ENCODE measurements around the gene GNAI3.

GNAI3 gene

GRCh38 chr1:109504974-109505373, 43.4 kb upstream of the GNAI3 start:
- no peak for DNase-seq (ENCODE audit: low read depth in 1 of 2, low spot score in 1 of 2)
- Histone ChIP-seq H3K4me3 (replicated peaks; ENCODE audit: insufficient read depth, low read length) (no peak overlapping the region), H3K27ac (replicated peaks) (no peak overlapping the region), H3K27me3 (ENCODE audit: insufficient read depth, poor library complexity, severe bottlenecking) (no peaks in the 10 kb centered on the region)
- TF ChIP-seq REST (IDR thresholded peaks at IDR 0.05; ENCODE audit: insufficient replicate concordance, low read depth) (no peak), GABPA (IDR thresholded peaks at IDR 0.05; ENCODE audit: low read depth) (no peak), CTCF (IDR thresholded peaks at IDR 0.05; ENCODE audit: insufficient read depth, low read length) (no peak), POLR2AphosphoS5 (IDR thresholded peaks at IDR 0.05; ENCODE audit: low read depth) (no peak), SPI1 (IDR thresholded peaks at IDR 0.05; ENCODE audit: borderline replicate concordance, low read depth) (no peak)

GRCh38 chr1:109508001-109508872, 40.2 kb upstream of the GNAI3 start:
- DNase-seq (ENCODE audit: low read depth in 1 of 2, low spot score in 1 of 2) = no peak
- Histone ChIP-seq H3K27ac (replicated peaks) (no peak overlapping the region), H3K27me3 (ENCODE audit: insufficient read depth, poor library complexity, severe bottlenecking) (no peaks in the 10 kb centered on the region), H3K4me3 (replicated peaks; ENCODE audit: insufficient read depth, low read length) (no peak overlapping the region)
- TF ChIP-seq CTCF (IDR thresholded peaks at IDR 0.05; ENCODE audit: insufficient read depth, low read length) (no peak), SPI1 (IDR thresholded peaks at IDR 0.05; ENCODE audit: borderline replicate concordance, low read depth) (no peak), GABPA (IDR thresholded peaks at IDR 0.05; ENCODE audit: low read depth) (no peak), POLR2AphosphoS5 (IDR thresholded peaks at IDR 0.05; ENCODE audit: low read depth) (no peak), REST (IDR thresholded peaks at IDR 0.05; ENCODE audit: insufficient replicate concordance, low read depth) (no peak)

- no peak for TF ChIP-seq SPI1 (IDR thresholded peaks at IDR 0.05; ENCODE audit: borderline replicate concordance, low read depth)
- TF ChIP-seq GABPA (IDR thresholded peaks at IDR 0.05; ENCODE audit: low read depth) = no peak
- TF ChIP-seq CTCF (IDR thresholded peaks at IDR 0.05; ENCODE audit: insufficient read depth, low read length) = no peak
- TF ChIP-seq REST (IDR thresholded peaks at IDR 0.05; ENCODE audit: insufficient replicate concordance, low read depth) = no peak
- TF ChIP-seq POLR2AphosphoS5 (IDR thresholded peaks at IDR 0.05; ENCODE audit: low read depth) = no peak
- H3K4me3 ChIP-seq (replicated peaks; ENCODE audit: insufficient read depth, low read length) = peak overlapping the region; percentile 53
- DNase-seq (ENCODE audit: low read depth in 1 of 2, low spot score in 1 of 2) = no peak
- no peaks in the 10 kb centered on the region for H3K27me3 ChIP-seq (ENCODE audit: insufficient read depth, poor library complexity, severe bottlenecking)
- H3K27ac ChIP-seq (replicated peaks) = no peak overlapping the region
Measured at GRCh38 chr1:109508873-109509175, 39.6 kb upstream of the GNAI3 start.

Data from HL-60 (cell line).